Spinal cord (tissue), 10 donors: ENCODE data around the gene KHDC1L. TPM values are rescaled to one million over a fixed set of nuclear protein-coding genes. Genes with fewer than 3 reads are reported as not detected.
"Not testable (repeated sequence)": the region's sequence is repeated elsewhere in the genome, so short reads cannot be mapped to it uniquely, and the experiment has no call there.

Experiments used
- DNase-seq, 6 donors: peaks; one replicate each; pipeline versions ENCODE4 v3.0.0 to v3.0.0-alpha.2; 2013 to 2015; ENCODE audit warnings: low spot score in 6 of 6, low read depth in 4 of 6
- H3K27ac ChIP-seq: one replicate; pipeline ENCODE4 v1.5.1; 2013; ENCODE audit warnings: low read depth, low read length, control low read depth
- H3K27me3 ChIP-seq: one replicate; pipeline ENCODE4 v1.6.1; 2013; ENCODE audit warnings: low read length; ENCODE audit not compliant: control insufficient read depth, insufficient read depth
- H3K36me3 ChIP-seq: one replicate; pipeline ENCODE4 v1.6.1; 2013; ENCODE audit warnings: low read length; ENCODE audit not compliant: control insufficient read depth, insufficient read depth
- H3K4me1 ChIP-seq: one replicate; pipeline ENCODE4 v1.6.1; 2013; ENCODE audit warnings: low read length; ENCODE audit not compliant: control insufficient read depth, insufficient read depth
- H3K4me3 ChIP-seq: one replicate; pipeline ENCODE4 v1.5.1; 2013; ENCODE audit warnings: low read depth, low read length, control low read depth
- H3K9me3 ChIP-seq: one replicate; pipeline ENCODE4 v1.6.1; 2013; ENCODE audit warnings: low read length; ENCODE audit not compliant: control insufficient read depth, insufficient read depth
- WGBS: methylation state at CpG from one replicate; pipeline ENCODE4 v1.1.5; 2013; ENCODE audit warnings: missing lambda C conversion rate; ENCODE audit not compliant: insufficient coverage; 5-methylcytosine and 5-hydroxymethylcytosine counted together
- polyA plus RNA-seq, 2 donors: library from polyadenylated mRNA; unstranded; fragments of 120-200 nt; gene quantifications; one replicate each; pipeline ENCODE4 v1.2.1, GENCODE V29; 2013; ENCODE audit not compliant: insufficient read length in 2 of 2
- total RNA-seq, 2 donors: library from RNA; depleted of rRNA in 1 of 2; stranded (reverse); fragments of 120-200 nt in 1 of 2; fragments of >200 nt in 1 of 2; gene quantifications; one replicate each; pipeline versions ENCODE4 v1.2.3 to v1.2.4, GENCODE V29; 2013 to 2014
- donor health status: healthy.

KHDC1L gene
- total and polyA plus RNA-seq, 4 donors, result 0.83 to 2.0 (median 1.6) TPM; not detected in 1

GRCh38 chr6:73209117-73209516, 16.2 kb downstream of the KHDC1L start:
- Histone ChIP-seq H3K9me3 (no peaks in the 10 kb centered on the region), H3K27me3 (no peaks in the 10 kb centered on the region), H3K27ac (no peak overlapping the region), H3K4me3 (no peak overlapping the region), H3K36me3 (no peaks in the 10 kb centered on the region), H3K4me1 (no peaks in the 10 kb centered on the region)
- DNase-seq, result no peak
- 89% methylated on average over 9 of the region's 9 CpGs for whole genome bisulfite sequencing

- H3K36me3 ChIP-seq, result no peaks in the 10 kb centered on the region
- no peak overlapping the region for H3K27ac ChIP-seq
- no peaks in the 10 kb centered on the region for H3K4me1 ChIP-seq
- H3K4me3 ChIP-seq, result no peak overlapping the region
- no peaks in the 10 kb centered on the region for H3K9me3 ChIP-seq
- DNase-seq, result no peak
- H3K27me3 ChIP-seq, result no peaks in the 10 kb centered on the region
- 86% methylated on average over 1 of the region's 3 CpGs for WGBS
Measured at GRCh38 chr6:73207221-73207837, 18.0 kb downstream of the KHDC1L start.

GRCh38 chr6:73204252-73204651, 21.0 kb downstream of the KHDC1L start:
- H3K36me3 ChIP-seq, result no peaks in the 10 kb centered on the region
- H3K4me3 ChIP-seq, result no peak overlapping the region
- H3K27ac ChIP-seq, result no peak overlapping the region
- no peaks in the 10 kb centered on the region for H3K4me1 ChIP-seq
- DNase-seq, result no peak
- H3K9me3 ChIP-seq, result no peaks in the 10 kb centered on the region
- no peaks in the 10 kb centered on the region for H3K27me3 ChIP-seq
- 43% methylated on average over 1 of the region's 4 CpGs for WGBS

GRCh38 chr6:73203098-73203497, 22.2 kb downstream of the KHDC1L start:
- no peaks in the 10 kb centered on the region for H3K4me1 ChIP-seq
- WGBS, result no CpG with 5 or more reads among the region's 1 CpG
- no peaks in the 10 kb centered on the region for H3K9me3 ChIP-seq
- H3K4me3 ChIP-seq, result no peak overlapping the region
- no peak for DNase-seq
- no peak overlapping the region for H3K27ac ChIP-seq
- H3K27me3 ChIP-seq, result no peaks in the 10 kb centered on the region
- no peaks in the 10 kb centered on the region for H3K36me3 ChIP-seq

- Histone ChIP-seq H3K27me3 (no peaks in the 10 kb centered on the region), H3K36me3 (no peaks in the 10 kb centered on the region), H3K9me3 (no peaks in the 10 kb centered on the region), H3K4me1 (no peaks in the 10 kb centered on the region), H3K4me3 (no peak overlapping the region), H3K27ac (no peak overlapping the region)
- 81% methylated on average over 3 of the region's 4 CpGs for WGBS
- no peak for DNase-seq
Measured at GRCh38 chr6:73200735-73201134, 24.6 kb downstream of the KHDC1L start.

- no peaks in the 10 kb centered on the region for H3K27me3 ChIP-seq
- WGBS, result no CpG with 5 or more reads among the region's 3 CpGs
- H3K36me3 ChIP-seq, result no peaks in the 10 kb centered on the region
- H3K9me3 ChIP-seq, result no peaks in the 10 kb centered on the region
- no peak overlapping the region for H3K27ac ChIP-seq
- no peaks in the 10 kb centered on the region for H3K4me1 ChIP-seq
- DNase-seq, result no peak
- H3K4me3 ChIP-seq, result no peak overlapping the region
Measured at GRCh38 chr6:73200247-73200646, 25.0 kb downstream of the KHDC1L start.

- 94% methylated on average over 6 of the region's 7 CpGs for WGBS
- Histone ChIP-seq H3K4me3 (no peak overlapping the region), H3K9me3 (no peaks in the 10 kb centered on the region), H3K4me1 (no peaks in the 10 kb centered on the region), H3K27me3 (no peaks in the 10 kb centered on the region), H3K36me3 (peaks cover 3% of the 10 kb centered on the region), H3K27ac (no peak overlapping the region)
- no peak for DNase-seq
Measured at GRCh38 chr6:73194744-73195143, 30.6 kb downstream of the KHDC1L start.

GRCh38 chr6:73193302-73193701, 32.0 kb downstream of the KHDC1L start:
- not testable (repeated sequence) for H3K4me3 ChIP-seq, DNase-seq, H3K27me3 ChIP-seq, H3K9me3 ChIP-seq, H3K36me3 ChIP-seq, H3K4me1 ChIP-seq, H3K27ac ChIP-seq
- WGBS, result 100% methylated on average over 1 of the region's 4 CpGs

GRCh38 chr6:73182021-73182607, 43.2 kb downstream of the KHDC1L start:
- H3K4me1 ChIP-seq, result no peaks in the 10 kb centered on the region
- H3K27me3 ChIP-seq, result no peaks in the 10 kb centered on the region
- H3K9me3 ChIP-seq, result no peaks in the 10 kb centered on the region
- no peak overlapping the region for H3K4me3 ChIP-seq
- H3K27ac ChIP-seq, result no peak overlapping the region
- H3K36me3 ChIP-seq, result no peaks in the 10 kb centered on the region
- no peak for DNase-seq
- no CpG with 5 or more reads among the region's 2 CpGs for WGBS
